Measurements from ENCODE around the gene THAP6.

The THAP6 gene

GRCh38 chr4:75544870-75545269 lies 30.6 kb downstream of the THAP6 start:
- Histone ChIP-seq H3K4me2 (ENCODE audit: low read length) (no peak overlapping the region), H3K79me2 (no peaks in the 10 kb centered on the region), H3K27me3 (ENCODE audit: control insufficient read depth, insufficient read depth, low read length) (no peaks in the 10 kb centered on the region), H3K9ac (no peak overlapping the region), H3K4me1 (no peaks in the 10 kb centered on the region), H3K4me3 (ENCODE audit: low read depth, low read length) (no peak overlapping the region), H3K36me3 (ENCODE audit: control insufficient read depth, insufficient read depth, low read length) (no peaks in the 10 kb centered on the region), H2AFZ (no peak overlapping the region), H3K9me3 (ENCODE audit: control insufficient read depth, low read length) (no peaks in the 10 kb centered on the region), H3K27ac (no peak overlapping the region)
- no peak for TF ChIP-seq CTCF (IDR thresholded peaks at IDR 0.05)

GRCh38 chr4:75545526-75545925 lies 31.3 kb downstream of the THAP6 start:
- Histone ChIP-seq H3K9ac (no peak overlapping the region), H3K4me3 (ENCODE audit: low read depth, low read length) (no peak overlapping the region), H3K9me3 (ENCODE audit: control insufficient read depth, low read length) (no peaks in the 10 kb centered on the region), H3K27me3 (ENCODE audit: control insufficient read depth, insufficient read depth, low read length) (no peaks in the 10 kb centered on the region), H3K27ac (no peak overlapping the region), H3K36me3 (ENCODE audit: control insufficient read depth, insufficient read depth, low read length) (no peaks in the 10 kb centered on the region), H2AFZ (no peak overlapping the region), H3K79me2 (no peaks in the 10 kb centered on the region), H3K4me1 (no peaks in the 10 kb centered on the region), H3K4me2 (ENCODE audit: low read length) (no peak overlapping the region)
- no peak for TF ChIP-seq CTCF (IDR thresholded peaks at IDR 0.05)

GRCh38 chr4:75547647-75548387 lies 33.5 kb downstream of the THAP6 start:
- H3K4me1 ChIP-seq, result no peaks in the 10 kb centered on the region
- no peak overlapping the region for H3K4me3 ChIP-seq (ENCODE audit: low read depth, low read length)
- H3K79me2 ChIP-seq, result no peaks in the 10 kb centered on the region
- no peaks in the 10 kb centered on the region for H3K27me3 ChIP-seq (ENCODE audit: control insufficient read depth, insufficient read depth, low read length)
- H3K9me3 ChIP-seq (ENCODE audit: control insufficient read depth, low read length), result no peaks in the 10 kb centered on the region
- no peak overlapping the region for H3K4me2 ChIP-seq (ENCODE audit: low read length)
- TF ChIP-seq CTCF (IDR thresholded peaks at IDR 0.05), result no peak
- H3K9ac ChIP-seq, result no peak overlapping the region
- no peak overlapping the region for H3K27ac ChIP-seq
- H3K36me3 ChIP-seq (ENCODE audit: control insufficient read depth, insufficient read depth, low read length), result no peaks in the 10 kb centered on the region
- no peak overlapping the region for H2AFZ ChIP-seq

- Histone ChIP-seq H2AFZ (no peak overlapping the region), H3K4me3 (ENCODE audit: low read depth, low read length) (no peak overlapping the region), H3K4me1 (no peaks in the 10 kb centered on the region), H3K9ac (no peak overlapping the region), H3K27ac (no peak overlapping the region), H3K27me3 (ENCODE audit: control insufficient read depth, insufficient read depth, low read length) (no peaks in the 10 kb centered on the region), H3K79me2 (no peaks in the 10 kb centered on the region), H3K36me3 (ENCODE audit: control insufficient read depth, insufficient read depth, low read length) (no peaks in the 10 kb centered on the region), H3K9me3 (ENCODE audit: control insufficient read depth, low read length) (no peaks in the 10 kb centered on the region), H3K4me2 (ENCODE audit: low read length) (no peak overlapping the region)
- no peak for TF ChIP-seq CTCF (IDR thresholded peaks at IDR 0.05)
Measured at GRCh38 chr4:75549019-75549418, 34.7 kb downstream of the THAP6 start.

- Histone ChIP-seq H3K27ac (no peak overlapping the region), H2AFZ (no peak overlapping the region), H3K4me3 (ENCODE audit: low read depth, low read length) (no peak overlapping the region), H3K4me2 (ENCODE audit: low read length) (no peak overlapping the region), H3K79me2 (no peaks in the 10 kb centered on the region), H3K4me1 (no peaks in the 10 kb centered on the region), H3K9ac (no peak overlapping the region), H3K36me3 (ENCODE audit: control insufficient read depth, insufficient read depth, low read length) (no peaks in the 10 kb centered on the region), H3K9me3 (ENCODE audit: control insufficient read depth, low read length) (no peaks in the 10 kb centered on the region), H3K27me3 (ENCODE audit: control insufficient read depth, insufficient read depth, low read length) (no peaks in the 10 kb centered on the region)
- TF ChIP-seq CTCF (IDR thresholded peaks at IDR 0.05), result no peak
Measured at GRCh38 chr4:75552452-75552851, 38.2 kb downstream of the THAP6 start.
